HepG2 (cell line): ENCODE data around the gene BRMS1. TPM values are rescaled to one million over a fixed set of nuclear protein-coding genes. Genes with fewer than 3 reads are reported as not detected.

ENCODE experiments used
- AKAP8 ChIP-seq: sonication (generic); formaldehyde crosslinking; IDR thresholded peaks from 2 replicates; pipeline ENCODE4 v1.5.1; 2020; ENCODE audit warnings: mild to moderate bottlenecking, missing genetic modification reagents
- E2F1 ChIP-seq: sonication (generic); formaldehyde crosslinking; IDR thresholded peaks from 2 replicates; pipeline ENCODE4 v1.5.0; 2020; ENCODE audit warnings: missing genetic modification reagents
- FOSL2 ChIP-seq: sonication (generic); formaldehyde crosslinking; IDR thresholded peaks from 2 replicates; pipeline ENCODE4 v1.4.0; 2020; ENCODE audit warnings: missing genetic modification reagents
- GATAD1 ChIP-seq: IDR thresholded peaks from 2 replicates; pipeline ENCODE4 v1.6.1; 2016; ENCODE audit warnings: missing genetic modification reagents, missing compliant biosample characterization
- GMEB2 ChIP-seq: IDR thresholded peaks from 2 replicates; pipeline ENCODE4 v1.6.1; 2016; ENCODE audit warnings: missing biosample characterization, missing genetic modification reagents, low read depth
- MAFG ChIP-seq: sonication (generic); formaldehyde crosslinking; IDR thresholded peaks from 2 replicates; pipeline ENCODE4 v1.5.1; 2020; ENCODE audit warnings: mild to moderate bottlenecking, missing genetic modification reagents
- POGZ ChIP-seq: sonication (generic); formaldehyde crosslinking; IDR thresholded peaks from 2 replicates; pipeline ENCODE4 v1.4.0; 2020; ENCODE audit warnings: mild to moderate bottlenecking, missing genetic modification reagents
- POLR2G ChIP-seq: fragments of 200-400 bp; formaldehyde crosslinking; IDR thresholded peaks from 2 replicates; pipeline ENCODE4 v1.6.1; 2018; ENCODE audit warnings: mild to moderate bottlenecking, low read depth, low read length, moderate library complexity
- RBM39 ChIP-seq: fragments of 200-400 bp; formaldehyde crosslinking; IDR thresholded peaks from one replicate; pipeline ENCODE4 v1.6.1; 2018; ENCODE audit warnings: antibody characterized with exemption, mild to moderate bottlenecking, low read depth, low read length; ENCODE audit not compliant: poor library complexity, severe bottlenecking
- RORA ChIP-seq: sonication (generic); formaldehyde crosslinking; IDR thresholded peaks from 2 replicates; pipeline ENCODE4 v1.5.0; 2020; ENCODE audit warnings: mild to moderate bottlenecking, missing genetic modification reagents, moderate library complexity
- SP1 ChIP-seq, 2 experiments: fragments of 450-650 bp in 1 of 2; sonication (generic) in 1 of 2; formaldehyde crosslinking in 1 of 2; IDR thresholded peaks; 2 replicates each; pipeline versions ENCODE4 v1.4.0 to v1.6.1; 2016 to 2020; ENCODE audit warnings: missing genetic modification reagents in 1 of 2
- TCF7L2 ChIP-seq: IDR thresholded peaks from 2 replicates; pipeline ENCODE4 v1.6.1; 2011; ENCODE audit warnings: mild to moderate bottlenecking, low read depth, low read length, moderate library complexity
- U2AF1 ChIP-seq: fragments of 200-400 bp; formaldehyde crosslinking; optimal IDR thresholded peaks from 2 replicates; pipeline ENCODE3; 2017; ENCODE audit warnings: mild to moderate bottlenecking, low read depth, low read length
- ZFP36 ChIP-seq: fragments of 150-350 bp; IDR thresholded peaks from 2 replicates; pipeline ENCODE4 v1.6.1; 2018; ENCODE audit warnings: borderline replicate concordance, low read length, low read depth; ENCODE audit not compliant: partially characterized antibody
- ZFY ChIP-seq: sonication (generic); formaldehyde crosslinking; IDR thresholded peaks from 2 replicates; pipeline ENCODE4 v1.4.0; 2020; ENCODE audit warnings: missing genetic modification reagents
- ZNF136 ChIP-seq: sonication (generic); formaldehyde crosslinking; IDR thresholded peaks from 2 replicates; pipeline ENCODE4 v1.8.1; 2022; ENCODE audit warnings: low read depth, mild to moderate bottlenecking, moderate library complexity, missing genetic modification reagents
- ZNF143 ChIP-seq: sonication (generic); formaldehyde crosslinking; IDR thresholded peaks from 2 replicates; pipeline ENCODE4 v1.4.0; 2020; ENCODE audit warnings: missing genetic modification reagents
- ZNF281 ChIP-seq: sonication (generic); formaldehyde crosslinking; IDR thresholded peaks from 2 replicates; pipeline ENCODE4 v1.4.0; 2020; ENCODE audit warnings: missing genetic modification reagents, borderline replicate concordance
- ZNF496 ChIP-seq: sonication (generic); formaldehyde crosslinking; IDR thresholded peaks from 2 replicates; pipeline ENCODE4 v1.8.1; 2023; ENCODE audit warnings: mild to moderate bottlenecking, moderate library complexity, missing genetic modification reagents; ENCODE audit not compliant: insufficient replicate concordance
- ZNF549 ChIP-seq: sonication (generic); formaldehyde crosslinking; IDR thresholded peaks from 2 replicates; pipeline ENCODE4 v1.5.0; 2020; ENCODE audit warnings: missing genetic modification reagents
- ZNF563 ChIP-seq: sonication (generic); formaldehyde crosslinking; IDR thresholded peaks from 2 replicates; pipeline ENCODE4 v1.8.0; 2022; ENCODE audit warnings: mild to moderate bottlenecking, moderate library complexity, missing genetic modification reagents
- ZNF572 ChIP-seq: sonication (generic); formaldehyde crosslinking; IDR thresholded peaks from 2 replicates; pipeline ENCODE4 v1.5.1; 2020; ENCODE audit warnings: mild to moderate bottlenecking, missing genetic modification reagents
- ZNF891 ChIP-seq: sonication (generic); formaldehyde crosslinking; IDR thresholded peaks from 2 replicates; pipeline ENCODE4 v1.5.0; 2020; ENCODE audit warnings: mild to moderate bottlenecking, missing genetic modification reagents
- ZSCAN25 ChIP-seq: sonication (generic); formaldehyde crosslinking; IDR thresholded peaks from 2 replicates; pipeline ENCODE4 v1.8.0; 2022; ENCODE audit warnings: mild to moderate bottlenecking, missing genetic modification reagents
- ZSCAN31 ChIP-seq: sonication (generic); formaldehyde crosslinking; IDR thresholded peaks from 2 replicates; pipeline ENCODE4 v1.5.0; 2020; ENCODE audit warnings: low read depth, mild to moderate bottlenecking, missing genetic modification reagents
- polyA plus RNA-seq, 8 experiments: library from polyadenylated mRNA; depleted of rRNA in 3 of 8; stranded (reverse) in 7 of 8; unstranded in 1 of 8; fragments of >200 nt; fragmentation: Illumina TruSeq in 4 of 8; extraction: Trizol in 4 of 8; gene quantifications; 2 replicates each; pipeline versions ENCODE4 v1.2.1 to v1.2.3, GENCODE V29; 2011 to 2016; ENCODE audit warnings: low read depth in 4 of 8, missing spikeins in 1 of 8, mixed read lengths in 1 of 8; ENCODE audit not compliant: insufficient read depth in 1 of 8
- total RNA-seq, 5 experiments: library from RNA; depleted of rRNA; stranded (reverse); fragments of >200 nt; fragmentation: Illumina TruSeq; extraction: Trizol; gene quantifications; 2 replicates each; pipeline ENCODE4 v1.2.3, GENCODE V29; 2016; ENCODE audit warnings: low read depth in 1 of 5

BRMS1 gene
- total and polyA plus RNA-seq, 2 of the 13 experiments (the other 11 are each of a cell fraction or from before 2014, with no cell fraction given), result 15.8 to 55.7 TPM

- TF ChIP-seq ZNF136 (CRISPR knock-in tag) (no peak), ZNF572 (CRISPR knock-in tag) (no peak), GATAD1 (CRISPR knock-in tag) (peak; percentile 86), ZNF549 (CRISPR knock-in tag) (no peak), AKAP8 (CRISPR knock-in tag) (no peak), MAFG (no peak), SP1 (IDR thresholded peaks at IDR 0.05) (no peak), SP1 (CRISPR knock-in tag; IDR thresholded peaks at IDR 0.05) (peak; percentile 79), POLR2G (peak; percentile 93), FOSL2 (CRISPR knock-in tag) (peak; percentile 33; the same call in 1 of the 2 replicates), ZNF891 (CRISPR knock-in tag) (peak; percentile 4; the same call in 1 of the 2 replicates), ZNF143 (CRISPR knock-in tag) (peak; percentile 13; the same call in 1 of the 2 replicates), ZSCAN25 (CRISPR knock-in tag) (no peak), RORA (CRISPR knock-in tag) (no peak), ZFY (CRISPR knock-in tag) (peak; percentile 89), POGZ (CRISPR knock-in tag) (no peak), ZFP36 (no peak), GMEB2 (peak; percentile 50; the same call in 1 of the 2 replicates), RBM39 (peak; percentile 40), ZNF281 (no peak), E2F1 (0 out of 2 replicates have a peak, but pooled peaks have one; percentile 3), ZSCAN31 (peak; percentile 70; the same call in 1 of the 2 replicates), ZNF563 (CRISPR knock-in tag) (no peak; the same call in none of the 2 replicates), ZNF496 (CRISPR knock-in tag) (no peak), U2AF1 (peak; percentile 94), TCF7L2 (no peak)
Observed at GRCh38 chr11:66288671-66289547, 56.0 kb downstream of the BRMS1 start, which contains the start of gene YIF1A (continued).
